Breast epithelium (tissue), 3 donors: ENCODE results near the gene XIRP2.
"Not testable (repeated sequence)": the region's sequence is repeated elsewhere in the genome, so short reads cannot be mapped to it uniquely, and the experiment has no call there.

ENCODE experiments used
- CTCF ChIP-seq, 3 donors: fragments of 450-650 bp; IDR thresholded peaks; one replicate each; pipeline ENCODE4 v1.5.1; 2016 to 2017; ENCODE audit warnings: antibody characterized with exemption in 3 of 3, mild to moderate bottlenecking in 3 of 3, moderate library complexity in 3 of 3
- POLR2A ChIP-seq: fragments of 450-650 bp; IDR thresholded peaks from one replicate; pipeline ENCODE4 v1.6.1; 2016; ENCODE audit warnings: antibody characterized with exemption, mild to moderate bottlenecking, moderate library complexity

GRCh38 chr2:167034976-167035375 is 146.7 kb downstream of the XIRP2 start:
- TF ChIP-seq CTCF (IDR thresholded peaks at IDR 0.05); POLR2A: not testable (repeated sequence)
